HCT116 (cell line): ENCODE results near the gene LEKR1.

Experiments
- CTCF ChIP-seq, 3 experiments: fragments of 200-600 bp in 1 of 3; sonication (generic) in 1 of 3; IDR thresholded peaks in 2 of 3; conservative IDR thresholded peaks in 1 of 3; 2 replicates each; pipeline ENCODE4 v1.5.1; 2012 to 2017; ENCODE audit warnings: low read depth in 2 of 3, low read length in 2 of 3, antibody characterized with exemption in 1 of 3, borderline replicate concordance in 1 of 3, control low read depth in 1 of 3, mild to moderate bottlenecking in 1 of 3, mixed read lengths in 1 of 3, mixed run types in 1 of 3, moderate library complexity in 1 of 3; ENCODE audit not compliant: insufficient read depth in 1 of 3
- SP1 ChIP-seq: IDR thresholded peaks from 2 replicates; pipeline ENCODE4 v1.6.1; 2012; ENCODE audit warnings: low read depth
- TCF7L2 ChIP-seq: IDR thresholded peaks from 2 replicates; pipeline ENCODE4 v1.7.0; 2011; ENCODE audit warnings: borderline replicate concordance, inconsistent platforms; ENCODE audit not compliant: insufficient read depth, insufficient read length; ENCODE audit errors: extremely low read depth
- ZBTB33 ChIP-seq: IDR thresholded peaks from 2 replicates; pipeline ENCODE4 v1.6.1; 2011; ENCODE audit warnings: mild to moderate bottlenecking, low read length, moderate library complexity; ENCODE audit not compliant: insufficient replicate concordance; ENCODE audit errors: extremely low read depth

- TF ChIP-seq SP1 (no peak), CTCF (IDR thresholded peaks at IDR 0.05 in 2 of 3, conservative IDR thresholded peaks at IDR 0.05 in 1 of 3; ENCODE audit: borderline replicate concordance in 1 of 3, insufficient read depth in 1 of 3, low read depth in 2 of 3, low read length in 2 of 3) (no peak), TCF7L2 (no peak), ZBTB33 (no peak)
These were observed 30.2 kb upstream of the LEKR1 start for GRCh38 chr3:156795890-156796481.
